Epithelial cell of prostate (primary cell): ENCODE results near the gene LTBP2.

Experiments used
- DNase-seq: peaks from one replicate; pipeline ENCODE4 v3.0.0-alpha.2; 2011; ENCODE audit warnings: low read depth, low spot score
- H3K27ac ChIP-seq: fragments of 450-650 bp; 2 replicates; pipeline ENCODE4 v1.5.1; 2017; ENCODE audit warnings: mild to moderate bottlenecking

The LTBP2 gene

GRCh38 chr14:74502236-74503019 is 109.6 kb downstream of the LTBP2 start:
- no peak overlapping the region for H3K27ac ChIP-seq
- DNase-seq = no peak

- DNase-seq = no peak
- no peak overlapping the region for H3K27ac ChIP-seq
These were observed 110.3 kb downstream of the LTBP2 start for GRCh38 chr14:74501691-74502090.

GRCh38 chr14:74501135-74501614 is 110.9 kb downstream of the LTBP2 start:
- no peak for DNase-seq

GRCh38 chr14:74500417-74501134 is 111.5 kb downstream of the LTBP2 start:
- H3K27ac ChIP-seq = no peak overlapping the region
- DNase-seq = no peak

More at GRCh38 chr14:74501135-74501614, 110.9 kb downstream of the LTBP2 start:
- H3K27ac ChIP-seq = no peak overlapping the region

GRCh38 chr14:74495356-74495755 is 116.7 kb downstream of the LTBP2 start:
- H3K27ac ChIP-seq = no peak overlapping the region
- no peak for DNase-seq

- peak within 1 kb of the TSS; percentile 69 for H3K27ac ChIP-seq
- peak; percentile 95 for DNase-seq
These were observed 118.4 kb downstream of the LTBP2 start, which contains the start of gene ISCA2 for GRCh38 chr14:74493343-74494261. Gene ISCA2 (plus strand): TSS chr14:74493765. CDS start chr14:74493775, 10 bp downstream.

- DNase-seq = no peak
- H3K27ac ChIP-seq = peak within 1 kb of the TSS; percentile 69
These were observed 119.2 kb downstream of the LTBP2 start, which contains the start of gene NPC2 for GRCh38 chr14:74492776-74493342. Gene NPC2 (minus strand): TSS chr14:74493305. CDS start chr14:74493274, 31 bp downstream.

GRCh38 chr14:74491956-74492775 is 119.9 kb downstream of the LTBP2 start:
- H3K27ac ChIP-seq = peak overlapping the region; percentile 69
- no peak for DNase-seq

- H3K27ac ChIP-seq = no peak overlapping the region
- no peak for DNase-seq
These were observed 121.6 kb downstream of the LTBP2 start for GRCh38 chr14:74490486-74490885.

- H3K27ac ChIP-seq = no peak overlapping the region
- DNase-seq = no peak
These were observed 123.1 kb downstream of the LTBP2 start for GRCh38 chr14:74488786-74489397.

GRCh38 chr14:74486164-74486563 is 125.9 kb downstream of the LTBP2 start:
- no peak overlapping the region for H3K27ac ChIP-seq
- DNase-seq = no peak

- H3K27ac ChIP-seq = no peak overlapping the region
- DNase-seq = no peak
These were observed 128.7 kb downstream of the LTBP2 start for GRCh38 chr14:74483321-74483720.

- no peak for DNase-seq
- H3K27ac ChIP-seq = no peak overlapping the region
These were observed 129.5 kb downstream of the LTBP2 start for GRCh38 chr14:74482571-74482970.

- no peak overlapping the region for H3K27ac ChIP-seq
- no peak for DNase-seq
These were observed 132.0 kb downstream of the LTBP2 start for GRCh38 chr14:74480046-74480445.

- DNase-seq = no peak
- H3K27ac ChIP-seq = no peak overlapping the region
These were observed 132.9 kb downstream of the LTBP2 start for GRCh38 chr14:74478996-74479635.

- no peak for DNase-seq
- no peak overlapping the region for H3K27ac ChIP-seq
These were observed 135.4 kb downstream of the LTBP2 start for GRCh38 chr14:74476607-74477006.

GRCh38 chr14:74476107-74476506 is 135.9 kb downstream of the LTBP2 start:
- no peak for DNase-seq
- H3K27ac ChIP-seq = no peak overlapping the region

- no peak overlapping the region for H3K27ac ChIP-seq
- no peak for DNase-seq
These were observed 136.4 kb downstream of the LTBP2 start for GRCh38 chr14:74475678-74476077.
